Stimulated activated CD8-positive, alpha-beta memory T cell treated with anti-CD3 and anti-CD28 coated beads, Interleukin-15, amount 100 ng/mL, for 24 hours (primary cell): Measurements from ENCODE around the gene ARHGEF4.
"Not testable (repeated sequence)": the region's sequence is repeated elsewhere in the genome, so short reads cannot be mapped to it uniquely, and the experiment has no call there.

Experiments used
- DNase-seq: peaks from one replicate; pipeline ENCODE4 v3.0.0-alpha.2; 2020; ENCODE audit warnings: low read depth

Gene ARHGEF4

GRCh38 chr2:131054488-131054887, 217.8 kb downstream of the ARHGEF4 start:
- no peak for DNase-seq

GRCh38 chr2:131055169-131056065, 218.7 kb downstream of the ARHGEF4 start:
- DNase-seq: no peak

GRCh38 chr2:131056204-131056931, 219.7 kb downstream of the ARHGEF4 start:
- DNase-seq: no peak

- no peak for DNase-seq
These were observed 220.2 kb downstream of the ARHGEF4 start for GRCh38 chr2:131056932-131057287.

- DNase-seq: no peak
These were observed 221.6 kb downstream of the ARHGEF4 start for GRCh38 chr2:131058214-131058843.

GRCh38 chr2:131058920-131059319, 222.2 kb downstream of the ARHGEF4 start:
- DNase-seq: no peak

- DNase-seq: no peak
These were observed 227.0 kb downstream of the ARHGEF4 start for GRCh38 chr2:131063501-131064283.

- no peak for DNase-seq
These were observed 228.1 kb downstream of the ARHGEF4 start for GRCh38 chr2:131064589-131065512.

GRCh38 chr2:131067465-131068125, 230.9 kb downstream of the ARHGEF4 start:
- no peak for DNase-seq

GRCh38 chr2:131068172-131068571, 231.5 kb downstream of the ARHGEF4 start:
- not testable (repeated sequence) for DNase-seq

GRCh38 chr2:131075578-131075977, 238.9 kb downstream of the ARHGEF4 start:
- not testable (repeated sequence) for DNase-seq

- no peak for DNase-seq
These were observed 240.0 kb downstream of the ARHGEF4 start for GRCh38 chr2:131076707-131077106.

GRCh38 chr2:131077182-131077846, 240.6 kb downstream of the ARHGEF4 start:
- no peak for DNase-seq

- DNase-seq: no peak
These were observed 241.3 kb downstream of the ARHGEF4 start for GRCh38 chr2:131077966-131078365.

- DNase-seq: not testable (repeated sequence)
These were observed 243.2 kb downstream of the ARHGEF4 start for GRCh38 chr2:131079931-131080330.

GRCh38 chr2:131081190-131081589, 244.5 kb downstream of the ARHGEF4 start:
- no peak for DNase-seq

GRCh38 chr2:131085646-131086045, 248.9 kb downstream of the ARHGEF4 start:
- DNase-seq: no peak

GRCh38 chr2:131092458-131093005, 255.8 kb downstream of the ARHGEF4 start:
- no peak for DNase-seq

- peak; percentile 81 for DNase-seq
These were observed 256.4 kb downstream of the ARHGEF4 start, which contains the start of gene FAM168B for GRCh38 chr2:131093006-131093695. Gene FAM168B (minus strand): TSS chr2:131093460. CDS start chr2:131082646, 10,814 bp downstream.
